AG09319 (cell line): Measurements from ENCODE around the gene NHEJ1.

Experiments
- DNase-seq: peaks from one replicate; pipeline ENCODE4 v3.0.0-alpha.2; 2010; ENCODE audit warnings: low read depth; ENCODE audit errors: extremely low read depth
- TF ChIP-seq, protein P1 (sequence below): IDR thresholded peaks from 2 replicates; pipeline ENCODE4 v1.5.1; 2011; ENCODE audit warnings: low read depth, mild to moderate bottlenecking, inconsistent platforms, low read length, moderate library complexity

NHEJ1 gene

DNA sequence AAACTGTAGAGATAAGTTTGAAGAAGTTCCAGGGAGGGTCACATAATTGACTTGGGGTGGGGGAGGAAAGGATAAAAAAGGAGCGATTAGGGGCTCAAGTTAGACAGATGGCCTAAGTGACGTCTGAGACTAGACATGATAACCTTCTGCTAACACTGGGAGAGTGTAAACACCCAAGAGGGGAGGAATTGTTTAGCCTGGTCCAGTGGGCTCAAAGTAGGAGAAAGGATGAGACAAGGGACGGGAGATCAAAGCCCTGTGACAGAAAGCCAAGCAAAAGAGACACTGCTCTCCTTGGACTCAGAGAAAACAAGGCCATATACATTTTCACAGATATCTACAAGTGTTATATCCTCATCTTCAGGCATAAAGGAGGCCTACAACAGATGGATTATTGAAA lies 54.4 kb downstream of the NHEJ1 start:
- DNase-seq = no peak
- TF ChIP-seq, protein P1, sequence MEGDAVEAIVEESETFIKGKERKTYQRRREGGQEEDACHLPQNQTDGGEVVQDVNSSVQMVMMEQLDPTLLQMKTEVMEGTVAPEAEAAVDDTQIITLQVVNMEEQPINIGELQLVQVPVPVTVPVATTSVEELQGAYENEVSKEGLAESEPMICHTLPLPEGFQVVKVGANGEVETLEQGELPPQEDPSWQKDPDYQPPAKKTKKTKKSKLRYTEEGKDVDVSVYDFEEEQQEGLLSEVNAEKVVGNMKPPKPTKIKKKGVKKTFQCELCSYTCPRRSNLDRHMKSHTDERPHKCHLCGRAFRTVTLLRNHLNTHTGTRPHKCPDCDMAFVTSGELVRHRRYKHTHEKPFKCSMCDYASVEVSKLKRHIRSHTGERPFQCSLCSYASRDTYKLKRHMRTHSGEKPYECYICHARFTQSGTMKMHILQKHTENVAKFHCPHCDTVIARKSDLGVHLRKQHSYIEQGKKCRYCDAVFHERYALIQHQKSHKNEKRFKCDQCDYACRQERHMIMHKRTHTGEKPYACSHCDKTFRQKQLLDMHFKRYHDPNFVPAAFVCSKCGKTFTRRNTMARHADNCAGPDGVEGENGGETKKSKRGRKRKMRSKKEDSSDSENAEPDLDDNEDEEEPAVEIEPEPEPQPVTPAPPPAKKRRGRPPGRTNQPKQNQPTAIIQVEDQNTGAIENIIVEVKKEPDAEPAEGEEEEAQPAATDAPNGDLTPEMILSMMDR = no peak

DNA sequence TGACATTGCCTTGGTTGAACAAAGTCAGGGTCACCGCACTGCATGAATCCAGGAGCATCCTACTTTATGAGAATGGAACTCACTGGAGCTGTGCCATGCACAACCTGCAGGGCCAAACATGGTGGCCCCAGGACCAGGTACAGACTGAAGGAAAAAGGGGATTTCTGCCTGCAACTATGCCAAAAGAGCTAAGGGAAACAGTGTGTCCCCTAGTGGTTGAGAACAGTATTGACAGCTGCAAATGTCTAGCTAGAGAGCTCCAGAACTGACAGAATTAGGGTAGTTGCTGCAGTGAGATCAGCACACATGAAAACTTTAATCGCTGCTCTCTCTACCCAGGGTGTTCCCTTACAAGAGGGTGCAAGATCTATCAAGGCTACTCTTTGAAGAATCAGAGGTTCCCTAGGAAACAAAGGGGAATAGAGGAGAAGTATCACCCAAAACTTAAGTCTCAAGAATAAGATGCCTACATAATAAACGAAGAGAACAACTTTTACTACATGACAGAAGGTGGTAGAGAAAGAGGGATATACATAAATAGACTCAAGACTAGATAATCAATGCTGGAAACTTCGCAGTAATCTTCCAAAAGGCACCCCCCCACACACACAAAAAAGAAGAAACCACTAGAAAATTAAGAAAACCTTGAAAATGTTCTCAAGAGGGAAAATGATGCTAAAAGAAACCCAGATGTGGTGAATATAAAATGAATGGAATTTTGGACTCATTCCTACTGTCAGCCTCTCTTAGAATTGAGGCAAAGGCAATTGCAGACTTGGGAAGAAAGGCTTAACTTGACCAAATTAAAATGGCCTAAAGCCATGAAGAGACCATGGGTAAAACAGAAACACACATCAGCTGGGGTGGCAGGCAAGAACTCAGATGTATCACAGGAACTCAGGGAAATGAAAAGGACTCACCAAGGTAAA lies 56.2 kb downstream of the NHEJ1 start:
- peak; percentile 35 for DNase-seq
- TF ChIP-seq, protein P1 = peak; percentile 66

DNA sequence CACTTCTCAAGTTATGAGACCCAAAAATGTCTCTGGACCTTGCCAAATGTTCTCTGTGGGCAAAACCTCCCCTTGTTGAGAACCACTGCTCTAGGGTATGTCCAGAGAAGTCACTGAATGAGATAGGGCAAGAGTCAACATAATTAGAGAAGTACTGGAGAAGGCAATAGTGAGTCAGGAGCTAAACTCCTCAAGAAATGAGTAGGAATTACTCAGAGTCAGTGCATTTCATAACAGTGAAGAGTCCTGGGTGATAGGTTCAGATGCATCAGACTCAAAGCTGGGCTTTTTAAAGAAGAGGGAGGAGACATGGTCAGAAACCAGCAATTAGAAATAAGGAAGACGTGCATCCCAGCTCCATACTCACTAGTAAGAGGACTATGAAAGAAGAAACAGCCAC lies 61.3 kb downstream of the NHEJ1 start:
- no peak for DNase-seq

DNA sequence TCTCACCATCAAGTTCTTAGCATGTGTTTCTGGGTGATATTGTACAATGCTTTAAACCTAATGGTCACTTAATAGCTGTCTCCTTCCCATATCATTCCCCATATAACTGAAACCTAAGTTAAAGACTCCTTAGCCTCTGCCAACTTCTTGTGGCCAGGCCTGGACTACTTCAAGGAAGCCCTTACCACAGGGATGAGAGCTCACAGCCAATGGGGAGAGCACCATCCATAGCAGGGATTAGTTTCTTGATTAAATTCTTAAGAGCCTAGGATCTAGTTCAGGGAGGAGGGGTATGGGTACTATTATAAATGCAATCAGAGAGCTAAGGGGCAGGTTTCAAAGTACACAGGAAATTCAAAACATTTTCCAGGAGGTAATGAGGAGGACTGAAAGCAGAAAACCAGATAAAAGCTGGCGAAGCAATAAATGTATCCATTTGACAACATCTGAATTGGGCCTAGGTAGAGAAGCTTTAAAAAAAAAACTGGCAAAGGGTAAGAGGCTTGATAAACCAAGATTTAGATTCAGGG lies 65.1 kb downstream of the NHEJ1 start:
- TF ChIP-seq, protein P1 = no peak
- no peak for DNase-seq

More for the DNA sequence above, 61.3 kb downstream of the NHEJ1 start:
- TF ChIP-seq, protein P1 = no peak

DNA sequence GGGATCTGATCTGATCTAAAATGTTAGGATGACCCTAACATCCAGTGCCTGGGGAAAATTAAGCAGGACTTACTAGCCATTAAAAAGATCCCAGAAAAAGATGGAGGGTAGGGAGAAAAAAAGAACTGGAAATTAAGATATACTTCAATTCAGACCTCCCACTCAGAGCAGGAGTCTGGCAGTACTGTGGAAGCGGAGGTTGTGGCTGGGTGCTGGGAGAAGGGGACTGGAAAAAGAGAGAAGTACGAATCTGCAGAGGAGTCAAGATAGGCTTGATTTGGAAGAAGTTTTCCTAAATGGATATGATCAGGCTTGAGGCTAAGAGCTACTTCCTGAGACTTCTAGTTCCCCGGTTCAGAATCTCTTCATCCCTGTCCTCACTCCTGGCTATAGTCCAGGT lies 66.4 kb downstream of the NHEJ1 start:
- TF ChIP-seq, protein P1 = no peak
- DNase-seq = no peak

DNA sequence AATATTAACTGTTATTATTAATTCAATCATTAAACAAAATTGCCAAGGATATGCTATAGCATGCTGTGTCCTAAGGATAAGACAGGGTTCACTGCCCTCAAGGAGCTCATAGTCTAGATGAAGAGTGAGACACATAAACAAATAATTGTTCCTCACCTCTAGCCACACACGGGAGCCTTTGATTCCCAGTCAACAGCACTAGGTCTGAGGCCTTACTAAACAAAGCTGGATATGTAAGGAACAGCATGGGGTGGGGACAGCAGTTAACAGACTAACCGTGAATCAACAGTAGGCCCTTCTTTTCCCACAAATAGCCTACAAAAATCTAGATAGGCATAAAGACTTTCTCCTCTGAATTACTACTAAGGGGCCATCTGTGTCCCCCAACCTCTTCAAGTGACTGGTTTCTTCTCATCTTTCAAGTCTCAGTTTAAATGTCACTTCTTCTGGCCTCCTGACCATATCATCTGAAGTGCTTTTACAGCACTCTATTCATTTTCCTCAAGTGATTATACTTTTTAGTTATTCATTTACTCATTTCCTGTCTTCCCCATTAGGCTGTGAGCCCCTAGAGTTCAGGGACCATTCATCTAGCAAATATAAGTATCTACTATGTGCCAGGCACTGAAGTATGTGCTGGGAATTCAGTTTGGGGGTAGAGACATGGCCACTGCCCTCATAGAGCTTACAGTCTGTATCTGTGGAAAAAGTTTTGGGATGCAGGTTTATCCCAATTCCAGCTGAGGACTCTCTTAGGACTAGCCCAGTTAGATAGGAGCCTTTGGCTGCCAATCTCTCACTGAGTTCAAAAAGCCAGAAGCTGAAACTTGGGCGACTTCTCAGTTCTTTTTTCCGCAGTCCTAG lies 69.9 kb downstream of the NHEJ1 start:
- DNase-seq = no peak

More for the DNA sequence above, 69.9 kb downstream of the NHEJ1 start:
- TF ChIP-seq, protein P1 = no peak
